ENCODE measurements around the gene TTC7B. TPM values are rescaled to one million over a fixed set of nuclear protein-coding genes. Genes with fewer than 3 reads are reported as not detected.

TTC7B gene
- total RNA-seq, 1 experiment from 2014 or later: 9.6 TPM

- H3K27me3 Mint-ChIP-seq (ENCODE audit: unreplicated experiment): peaks cover 25% of the 10 kb centered on the region
- CTCF ChIA-PET: no interaction called here
- H3K36me3 Mint-ChIP-seq (ENCODE audit: insufficient read depth, unreplicated experiment): peaks cover 4% of the 10 kb centered on the region
- intact Hi-C loops (cut with micrococcal nuclease; ENCODE audit: unreplicated experiment): no loop called here
- TF ChIP-seq CTCF (IDR thresholded peaks at IDR 0.05; ENCODE audit: unreplicated experiment): no peak
- no peak for DNase-seq
- H3K4me3 Mint-ChIP-seq (ENCODE audit: low read depth, unreplicated experiment): no peak overlapping the region
- peaks cover 24% of the 10 kb centered on the region for H3K4me1 Mint-ChIP-seq (ENCODE audit: low read depth, unreplicated experiment)
- BruUV-seq (replicated peaks): no TSS peak
- peaks cover under 1% of the 10 kb centered on the region for H3K9me3 Mint-ChIP-seq (ENCODE audit: low read depth, unreplicated experiment)
- H3K27ac Mint-ChIP-seq (ENCODE audit: unreplicated experiment): no peak overlapping the region
Measured at GRCh38 chr14:90818715-90819114, 2.5 kb upstream of the TTC7B start.

GRCh38 chr14:90816681-90817436 lies 629 bp upstream of the TTC7B start:
- DNase-seq: no peak
- H3K27me3 Mint-ChIP-seq (ENCODE audit: unreplicated experiment): peaks cover 25% of the 10 kb centered on the region
- H3K4me3 Mint-ChIP-seq (ENCODE audit: low read depth, unreplicated experiment): no peak overlapping the region
- H3K36me3 Mint-ChIP-seq (ENCODE audit: insufficient read depth, unreplicated experiment): peaks cover 4% of the 10 kb centered on the region
- TF ChIP-seq CTCF (IDR thresholded peaks at IDR 0.05; ENCODE audit: unreplicated experiment): no peak
- intact Hi-C loops (cut with micrococcal nuclease; ENCODE audit: unreplicated experiment): no loop called here
- CTCF ChIA-PET: no interaction called here
- no peaks in the 10 kb centered on the region for H3K9me3 Mint-ChIP-seq (ENCODE audit: low read depth, unreplicated experiment)
- H3K27ac Mint-ChIP-seq (ENCODE audit: unreplicated experiment): no peak overlapping the region
- peaks cover 22% of the 10 kb centered on the region for H3K4me1 Mint-ChIP-seq (ENCODE audit: low read depth, unreplicated experiment)
- BruUV-seq (replicated peaks): no TSS peak

DNA sequence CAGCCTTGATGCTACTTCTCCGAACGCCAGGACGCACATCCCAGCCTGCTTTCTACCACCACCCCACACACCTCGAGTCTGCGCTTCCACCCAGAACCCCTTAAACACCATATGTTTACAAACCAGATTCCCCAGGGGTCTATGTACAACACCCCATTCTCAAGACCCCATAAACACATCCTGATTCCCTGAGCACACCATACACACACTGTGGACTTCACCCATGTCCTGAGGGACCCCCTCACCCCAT lies 733 bp downstream of the TTC7B start:
- no TSS peak for BruUV-seq (replicated peaks)
- H3K4me3 Mint-ChIP-seq (ENCODE audit: low read depth, unreplicated experiment): peak overlapping the region; percentile 49
- H3K27ac Mint-ChIP-seq (ENCODE audit: unreplicated experiment): no peak overlapping the region
- CTCF ChIA-PET: no interaction called here
- H3K36me3 Mint-ChIP-seq (ENCODE audit: insufficient read depth, unreplicated experiment): peaks cover 4% of the 10 kb centered on the region
- H3K9me3 Mint-ChIP-seq (ENCODE audit: low read depth, unreplicated experiment): no peaks in the 10 kb centered on the region
- H3K27me3 Mint-ChIP-seq (ENCODE audit: unreplicated experiment): peaks cover 25% of the 10 kb centered on the region
- intact Hi-C loops (cut with micrococcal nuclease; ENCODE audit: unreplicated experiment): no loop called here
- TF ChIP-seq CTCF (IDR thresholded peaks at IDR 0.05; ENCODE audit: unreplicated experiment): no peak
- no peak for DNase-seq
- H3K4me1 Mint-ChIP-seq (ENCODE audit: low read depth, unreplicated experiment): peaks cover 20% of the 10 kb centered on the region

GRCh38 chr14:90814806-90815571 lies 1.2 kb downstream of the TTC7B start:
- DNase-seq: no peak
- Mint-ChIP-seq H3K27ac (ENCODE audit: unreplicated experiment) (no peak overlapping the region), H3K27me3 (ENCODE audit: unreplicated experiment) (peaks cover 25% of the 10 kb centered on the region), H3K4me1 (ENCODE audit: low read depth, unreplicated experiment) (peaks cover 15% of the 10 kb centered on the region), H3K36me3 (ENCODE audit: insufficient read depth, unreplicated experiment) (peaks cover 4% of the 10 kb centered on the region), H3K9me3 (ENCODE audit: low read depth, unreplicated experiment) (no peaks in the 10 kb centered on the region), H3K4me3 (ENCODE audit: low read depth, unreplicated experiment) (peak overlapping the region; percentile 49)
- no peak for TF ChIP-seq CTCF (IDR thresholded peaks at IDR 0.05; ENCODE audit: unreplicated experiment)
- CTCF ChIA-PET: no interaction called here
- intact Hi-C loops (cut with micrococcal nuclease; ENCODE audit: unreplicated experiment): no loop called here
- BruUV-seq (replicated peaks): no TSS peak

All from Calu3 (cell line).